ENCODE results near the gene SOX12. TPM values are rescaled to one million over a fixed set of nuclear protein-coding genes. Genes with fewer than 3 reads are reported as not detected.
"Not testable (repeated sequence)": the region's sequence is repeated elsewhere in the genome, so short reads cannot be mapped to it uniquely, and the experiment has no call there.

Gene SOX12
- polyA plus RNA-seq, 3 donors: 2.1 to 3.3 (median 2.4) TPM

DNA sequence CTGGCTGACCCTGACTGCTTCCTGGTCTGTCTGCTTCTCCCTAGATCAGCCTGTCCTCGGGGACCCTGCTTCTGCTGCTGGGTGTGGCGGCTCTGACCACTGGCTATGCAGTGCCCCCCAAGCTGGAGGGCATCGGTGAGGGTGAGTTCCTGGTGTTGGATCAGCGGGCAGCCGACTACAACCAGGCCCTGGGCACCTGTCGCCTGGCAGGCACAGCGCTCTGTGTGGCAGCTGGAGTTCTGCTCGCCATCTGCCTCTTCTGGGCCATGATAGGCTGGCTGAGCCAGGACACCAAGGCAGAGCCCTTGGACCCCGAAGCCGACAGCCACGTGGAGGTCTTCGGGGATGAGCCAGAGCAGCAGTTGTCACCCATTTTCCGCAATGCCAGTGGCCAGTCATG, 27.8 kb downstream of the SOX12 start:
- whole genome bisulfite sequencing, 3 donors: 87 to 89% (median 87%) methylated on average over 13 of the region's 13 CpGs
- no peak overlapping the region for H3K27ac ChIP-seq (ENCODE audit: low read depth, low read length)

DNA sequence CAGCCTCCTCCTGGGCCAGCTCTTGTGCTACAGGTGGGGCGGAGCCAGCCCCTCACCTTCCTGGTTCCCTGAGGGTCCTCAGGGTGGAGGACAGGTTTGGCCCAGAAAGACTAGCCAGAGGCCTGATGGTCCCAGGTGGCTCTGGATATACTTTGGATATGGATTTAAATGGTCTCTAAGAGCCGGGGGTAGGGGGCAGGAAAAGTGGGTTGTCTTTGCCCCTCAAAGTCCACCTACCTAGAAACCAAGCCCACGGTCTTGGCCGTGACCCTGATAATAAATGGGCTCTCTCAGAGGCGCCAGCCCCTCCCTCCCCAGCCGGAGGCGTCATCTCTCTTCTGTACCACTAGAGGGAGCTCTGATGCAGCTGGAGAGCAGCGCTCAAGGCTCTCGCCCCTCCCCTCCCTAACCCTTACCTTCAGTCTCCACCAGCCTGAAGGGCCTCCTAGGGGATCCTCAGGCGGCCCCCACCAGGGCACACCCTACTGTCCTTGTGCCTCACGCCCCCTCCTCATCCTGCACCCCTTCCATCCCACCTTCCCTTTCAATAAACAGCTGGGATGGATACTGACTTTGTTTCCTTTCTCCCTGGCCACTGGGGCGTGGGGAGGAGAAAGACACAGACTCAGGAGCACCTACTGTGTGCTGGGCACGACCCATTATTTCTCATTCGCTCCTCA, 29.1 kb downstream of the SOX12 start:
- 9 to 20% (median 16%) methylated on average over 12 to 14 of the region's 14 CpGs for WGBS, 3 donors
- no peak overlapping the region for H3K27ac ChIP-seq (ENCODE audit: low read depth, low read length)

DNA sequence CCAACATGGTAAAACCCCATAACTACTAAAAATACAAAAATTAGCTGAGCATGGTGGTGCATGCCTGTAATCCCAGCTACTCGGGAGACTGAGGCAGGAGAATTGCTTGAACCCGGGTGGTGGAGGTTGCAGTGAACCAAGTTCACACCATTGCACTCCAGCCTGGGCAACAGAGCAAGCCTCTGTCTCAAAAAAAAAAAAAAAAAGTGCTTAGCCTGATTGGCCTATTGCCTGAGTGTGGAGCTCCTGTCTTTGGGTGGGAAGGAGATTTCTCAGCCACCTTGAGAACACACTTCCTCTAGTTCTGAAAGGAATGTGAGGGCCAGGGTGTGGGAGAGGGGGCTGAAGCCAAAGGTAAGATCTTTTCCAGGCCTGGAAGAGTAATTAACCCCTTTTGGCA, 30.8 kb downstream of the SOX12 start:
- not testable (repeated sequence) for H3K27ac ChIP-seq (ENCODE audit: low read depth, low read length)
- WGBS, 3 donors: 87 to 89% (median 88%) methylated on average over 2 of the region's 2 CpGs

DNA sequence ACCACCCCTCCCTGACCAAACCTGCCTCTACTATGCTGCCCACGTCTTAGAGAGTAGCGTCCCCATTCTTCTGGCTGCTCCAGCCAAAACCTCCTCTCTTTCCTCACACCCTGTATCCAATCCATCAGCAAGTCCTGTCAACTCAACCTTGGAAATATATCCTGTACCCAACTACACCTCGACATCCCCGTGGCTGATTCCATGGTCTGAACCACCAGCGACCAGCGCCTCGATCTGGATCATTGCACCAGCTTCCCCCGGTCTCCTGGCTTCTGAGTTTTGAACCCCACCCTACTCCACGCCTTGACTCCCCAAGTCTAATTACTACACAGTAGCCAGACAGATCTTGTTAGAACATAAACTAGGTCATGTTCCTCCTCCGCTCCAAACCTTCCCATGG, 31.4 kb downstream of the SOX12 start:
- no peak overlapping the region for H3K27ac ChIP-seq (ENCODE audit: low read depth, low read length)
- WGBS, 3 donors: 83 to 88% (median 84%) methylated on average over 10 of the region's 10 CpGs

DNA sequence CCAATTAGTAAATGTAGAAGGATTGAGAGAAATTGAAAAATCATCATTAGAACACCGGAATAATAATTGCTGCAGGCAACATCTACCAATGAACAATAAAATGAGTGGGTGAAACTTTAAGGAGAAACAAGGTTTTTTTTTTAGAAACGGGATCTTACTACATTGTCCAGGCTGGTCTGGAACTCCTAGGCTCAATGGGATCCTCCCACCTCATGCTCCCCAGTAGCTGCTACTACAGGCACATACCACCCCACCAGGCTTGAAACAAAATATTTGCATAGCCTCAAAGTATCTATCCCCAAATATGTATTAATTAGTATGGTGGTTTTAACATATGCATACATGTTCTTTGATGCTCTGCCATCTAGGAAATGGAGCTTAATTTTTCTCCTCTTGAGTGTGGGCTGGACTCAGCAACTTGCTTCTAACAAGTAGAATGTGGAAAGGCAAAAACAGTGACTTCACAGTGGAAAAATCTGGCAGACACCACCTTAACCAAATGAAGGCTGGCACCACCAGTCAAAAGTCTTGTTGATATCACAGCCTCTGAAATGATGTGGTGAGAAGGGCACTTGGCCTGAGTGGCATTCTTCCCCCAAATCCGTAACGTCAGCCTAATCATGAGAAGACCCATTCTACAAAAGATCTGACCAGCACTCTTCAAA, 33.7 kb downstream of the SOX12 start:
- 80 to 86% (median 80%) methylated on average over 4 of the region's 4 CpGs for WGBS, 3 donors
- no peak overlapping the region for H3K27ac ChIP-seq (ENCODE audit: low read depth, low read length)

DNA sequence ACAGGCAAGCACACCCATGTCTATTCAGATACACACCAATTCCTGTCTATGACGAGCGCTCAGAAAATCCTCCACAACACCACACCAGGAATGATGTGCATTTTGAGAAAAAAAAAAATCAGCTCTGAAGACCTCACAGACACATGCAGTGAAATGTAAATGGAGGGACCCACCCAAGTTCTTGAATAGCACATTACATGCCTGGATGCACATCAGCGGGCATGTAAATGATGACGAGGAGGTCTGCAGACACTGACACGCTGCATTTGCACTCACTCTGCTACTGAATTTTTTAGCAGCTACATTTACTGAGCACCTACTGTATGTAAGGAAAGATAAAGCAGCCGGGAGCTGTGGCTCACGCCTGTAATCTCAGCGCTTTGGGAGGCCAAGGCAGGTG, 36.2 kb downstream of the SOX12 start:
- no peak overlapping the region for H3K27ac ChIP-seq (ENCODE audit: low read depth, low read length)
- 92 to 93% (median 93%) methylated on average over 8 of the region's 8 CpGs for WGBS, 3 donors

DNA sequence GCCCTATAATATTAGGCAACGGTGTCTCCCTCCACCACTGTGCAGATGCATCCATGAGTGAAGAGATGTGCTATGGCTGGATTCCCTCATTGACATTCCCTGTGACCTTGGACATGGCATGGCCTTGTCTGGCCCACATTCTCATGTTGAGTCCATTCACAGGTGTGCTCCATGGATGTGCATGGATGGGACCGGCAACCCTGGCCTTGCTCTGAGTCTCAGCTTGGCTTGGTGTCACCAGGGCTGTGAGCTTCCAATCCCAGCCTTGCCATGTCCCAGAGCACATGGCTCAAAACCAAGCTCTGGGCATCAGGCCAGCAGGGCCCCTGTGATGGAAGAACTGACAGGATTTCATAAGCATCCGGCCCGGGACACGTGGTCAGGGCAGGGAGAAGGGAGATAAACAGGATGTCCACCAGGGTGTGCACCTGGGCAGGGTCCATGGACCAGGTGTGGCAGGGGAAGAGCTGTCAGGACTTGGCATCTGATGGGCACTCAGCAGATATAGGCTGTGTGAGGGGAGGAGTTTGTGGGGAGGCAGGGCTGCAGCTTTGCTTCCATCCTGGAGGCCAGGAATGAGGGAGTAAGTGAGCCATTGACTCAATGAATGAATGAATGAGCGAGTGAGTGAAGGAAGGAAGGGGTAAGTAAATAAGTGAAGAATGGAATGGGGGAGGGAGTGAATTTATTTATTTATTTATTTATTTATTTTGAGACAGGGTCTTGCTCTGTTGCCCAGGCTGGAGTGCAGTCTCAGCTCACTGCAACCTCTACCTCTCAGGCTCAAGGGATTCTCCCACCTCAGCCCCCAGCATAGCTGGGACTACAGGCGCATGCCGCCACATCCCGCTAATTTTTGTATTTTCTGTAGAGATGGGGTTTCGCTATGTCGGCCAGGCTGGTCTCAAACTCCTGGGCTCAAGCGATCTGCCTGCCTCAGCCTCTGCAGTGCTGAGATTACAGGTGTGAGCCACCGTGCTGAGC, 37.2 kb downstream of the SOX12 start:
- H3K27ac ChIP-seq (ENCODE audit: low read depth, low read length): no peak overlapping the region
- WGBS, 3 donors: 63 to 70% (median 64%) methylated on average over 13 of the region's 13 CpGs

DNA sequence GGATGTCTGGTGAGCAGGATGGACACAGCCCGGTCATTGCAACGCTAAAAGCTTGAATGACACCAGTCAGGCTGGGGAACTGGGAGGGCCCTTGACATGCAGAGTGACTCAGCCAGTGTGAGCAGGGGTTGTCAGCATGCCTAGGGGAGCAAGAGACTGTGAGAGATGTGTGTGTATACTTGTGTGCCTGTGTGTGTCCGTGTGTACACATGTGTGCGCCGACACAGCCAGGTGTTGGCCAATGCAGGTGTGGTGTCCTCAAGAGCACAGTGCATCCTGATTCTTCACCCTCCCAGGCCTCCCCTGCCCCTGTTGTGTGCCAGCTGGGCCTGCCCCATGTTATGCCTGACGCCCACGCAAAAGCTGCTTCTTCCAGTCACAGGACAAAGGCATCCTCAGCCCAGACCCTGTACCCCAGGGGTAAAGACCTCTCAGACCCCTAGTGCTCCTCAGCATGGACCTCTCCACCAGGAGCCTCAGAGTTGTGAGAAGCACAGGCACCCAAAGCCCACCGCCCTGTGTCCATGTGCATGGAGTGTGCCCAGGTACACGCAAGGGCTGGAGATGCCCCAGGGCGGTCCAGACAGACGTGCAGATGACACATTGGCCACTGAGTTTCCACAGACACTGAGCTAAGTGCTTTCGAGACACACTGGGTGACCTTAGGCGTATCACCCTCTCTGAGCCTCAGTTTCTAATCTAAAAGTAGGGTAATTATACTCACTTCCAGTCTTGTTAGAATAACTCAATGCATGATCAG, 38.1 kb downstream of the SOX12 start:
- 87 to 93% (median 91%) methylated on average over 13 of the region's 13 CpGs for WGBS, 3 donors
- no peak overlapping the region for H3K27ac ChIP-seq (ENCODE audit: low read depth, low read length)

DNA sequence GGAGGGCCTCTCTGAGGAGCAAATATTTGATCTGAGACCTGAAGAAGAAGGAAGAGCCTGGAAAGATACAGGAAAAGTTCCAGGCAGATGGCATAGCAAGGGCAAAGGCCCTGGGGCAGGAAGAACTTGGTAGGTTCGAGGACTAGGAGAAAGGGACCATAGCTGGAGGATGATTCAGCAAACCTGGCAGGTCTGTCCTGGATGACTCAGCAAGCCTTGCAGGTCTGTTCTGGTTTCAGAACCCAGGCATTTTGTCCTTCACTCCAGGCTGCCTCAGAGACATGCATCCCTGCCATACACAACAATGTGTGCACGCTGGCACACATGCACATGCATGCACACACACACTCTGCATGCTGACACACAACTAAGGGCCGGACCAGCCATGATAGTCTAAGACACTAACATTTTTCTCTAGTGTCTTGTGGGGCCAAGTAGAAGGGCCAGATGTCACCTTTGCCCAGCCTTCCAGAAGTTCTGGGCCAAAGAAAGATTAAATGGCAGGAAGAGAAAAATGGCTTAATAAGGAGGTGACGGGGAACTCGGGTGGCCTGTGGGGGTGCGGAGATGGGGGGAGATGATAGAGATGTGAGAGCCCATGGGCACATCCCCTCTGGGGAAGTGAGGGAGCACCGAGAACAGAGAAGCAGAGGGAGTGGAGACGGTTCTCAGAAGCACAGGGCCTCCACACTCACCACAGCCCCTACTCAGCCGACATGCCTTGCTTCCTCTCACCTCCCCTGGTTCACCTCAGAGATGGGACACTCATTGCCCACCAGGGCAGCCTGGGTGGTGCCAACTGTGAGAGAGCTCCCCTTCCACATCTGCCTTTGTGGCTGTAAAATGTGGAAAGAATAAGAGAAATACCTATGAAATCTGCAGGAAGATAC, 39.8 kb downstream of the SOX12 start:
- H3K27ac ChIP-seq (ENCODE audit: low read depth, low read length): no peak overlapping the region
- WGBS, 3 donors: 66 to 76% (median 67%) methylated on average over 9 of the region's 9 CpGs

DNA sequence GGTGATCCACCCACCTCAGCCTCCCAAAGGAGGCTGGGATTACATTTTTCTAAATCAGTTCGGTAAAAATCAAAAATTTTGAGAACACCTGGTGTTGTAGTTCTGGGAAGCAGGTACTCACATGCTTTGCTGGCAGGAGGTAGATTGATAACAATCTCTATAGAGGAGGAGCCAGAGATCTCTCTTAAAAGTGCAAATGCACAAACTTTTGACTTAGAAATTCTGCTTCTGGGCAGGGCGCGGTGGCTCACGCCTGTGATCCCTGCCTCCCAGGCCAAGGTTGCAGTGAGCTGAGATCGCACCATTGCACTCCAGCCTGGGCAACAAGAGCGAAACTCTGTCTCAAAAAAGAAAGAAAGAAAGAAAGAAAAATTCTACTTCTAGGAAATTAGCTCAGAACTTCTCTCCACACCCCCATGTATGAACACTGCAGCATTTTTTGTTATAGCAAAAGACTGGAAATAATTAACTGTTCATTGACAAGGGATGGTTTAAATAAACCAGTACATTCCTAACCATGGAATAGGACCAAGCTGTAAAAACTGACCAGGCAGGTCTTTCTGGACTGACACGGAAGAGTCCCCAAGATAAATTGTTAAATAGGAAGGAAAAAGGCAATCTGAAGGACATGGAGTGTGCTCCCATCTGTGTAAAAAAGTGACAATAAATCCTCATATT, 40.8 kb downstream of the SOX12 start:
- WGBS, 3 donors: 43 to 78% (median 71%) methylated on average over 7 of the region's 7 CpGs
- no peak overlapping the region for H3K27ac ChIP-seq (ENCODE audit: low read depth, low read length)

DNA sequence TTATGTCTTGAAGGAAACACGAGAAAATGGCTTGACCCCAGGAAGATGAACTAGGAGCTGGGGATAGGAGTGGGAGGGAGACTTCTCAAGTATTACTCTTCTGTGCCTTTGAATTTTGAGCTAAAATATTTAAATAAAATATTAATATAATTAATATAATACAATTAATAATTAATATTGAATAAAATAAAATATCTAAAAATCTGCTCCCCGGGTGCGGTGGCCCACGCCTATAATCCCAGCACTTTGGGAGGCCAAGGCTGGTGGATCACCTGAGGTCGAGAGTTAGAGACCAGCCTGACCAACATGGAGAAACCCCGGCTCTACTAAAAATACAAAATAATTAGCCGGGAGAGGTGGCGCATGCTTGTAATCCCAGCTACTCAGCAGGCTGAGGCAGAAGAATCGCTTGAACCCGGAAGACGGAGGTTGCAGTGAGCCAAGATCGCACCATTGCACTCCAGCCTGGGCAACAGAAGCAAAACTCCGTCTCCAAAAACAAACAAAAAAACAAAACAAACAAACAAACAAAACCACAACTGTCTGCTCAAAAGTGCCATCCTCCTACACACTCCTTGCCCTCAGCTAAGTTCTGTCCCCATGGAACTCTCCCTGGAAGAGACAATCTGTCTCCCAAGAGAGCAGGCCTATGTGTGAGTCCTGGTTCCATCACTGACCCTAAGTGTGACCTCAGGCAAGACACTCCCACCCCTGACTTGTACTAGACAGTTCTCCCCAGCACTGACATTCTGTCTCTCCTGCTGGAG, 41.5 kb downstream of the SOX12 start:
- 82 to 90% (median 86%) methylated on average over 12 to 13 of the region's 13 CpGs for WGBS, 3 donors

DNA sequence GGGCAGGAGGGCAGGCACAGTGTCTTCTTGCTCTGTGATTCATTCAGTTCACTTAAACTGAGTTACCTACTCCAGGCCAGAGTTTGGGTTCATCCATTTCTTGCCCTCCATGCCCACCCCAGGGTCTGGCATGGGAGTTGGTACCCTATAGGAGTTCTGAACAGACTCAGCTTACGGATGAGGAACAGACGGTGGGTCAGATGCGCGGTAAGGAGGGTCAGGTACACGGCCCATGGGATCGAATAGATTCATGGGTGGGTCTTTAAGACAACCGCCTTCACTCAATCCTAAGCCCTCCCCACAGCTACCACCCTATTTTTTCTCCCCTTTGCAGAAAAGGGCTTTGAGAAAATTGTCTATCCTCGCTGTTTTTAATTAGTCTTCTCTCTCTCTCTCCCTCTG, 42.1 kb downstream of the SOX12 start:
- WGBS, 3 donors: 78 to 95% (median 84%) methylated on average over 8 of the region's 8 CpGs
- H3K27ac ChIP-seq (ENCODE audit: low read depth, low read length): no peak overlapping the region

More for the DNA sequence above, 41.5 kb downstream of the SOX12 start:
- no peak overlapping the region for H3K27ac ChIP-seq (ENCODE audit: low read depth, low read length)

DNA sequence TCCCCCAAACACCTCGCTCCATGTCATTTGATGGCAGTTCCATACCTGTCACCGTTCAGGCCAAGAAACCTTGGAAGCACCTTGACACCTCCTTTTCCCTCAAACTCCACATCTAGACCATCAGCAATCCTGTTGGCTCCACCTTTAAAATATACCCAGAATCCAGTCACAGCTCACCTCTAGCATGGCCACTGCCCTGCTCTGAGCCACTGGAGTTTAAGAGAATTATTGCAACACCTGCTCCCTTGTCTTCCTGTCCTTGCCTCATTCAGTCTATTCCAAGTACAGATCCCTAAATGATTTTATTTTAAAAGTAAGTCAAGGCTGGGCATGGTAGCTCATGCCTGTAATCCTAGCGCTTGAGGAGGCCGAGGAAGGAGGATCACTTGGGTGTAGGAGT, 43.6 kb downstream of the SOX12 start:
- no peak overlapping the region for H3K27ac ChIP-seq (ENCODE audit: low read depth, low read length)
- WGBS, 3 donors: 92 to 97% (median 95%) methylated on average over 4 of the region's 4 CpGs

DNA sequence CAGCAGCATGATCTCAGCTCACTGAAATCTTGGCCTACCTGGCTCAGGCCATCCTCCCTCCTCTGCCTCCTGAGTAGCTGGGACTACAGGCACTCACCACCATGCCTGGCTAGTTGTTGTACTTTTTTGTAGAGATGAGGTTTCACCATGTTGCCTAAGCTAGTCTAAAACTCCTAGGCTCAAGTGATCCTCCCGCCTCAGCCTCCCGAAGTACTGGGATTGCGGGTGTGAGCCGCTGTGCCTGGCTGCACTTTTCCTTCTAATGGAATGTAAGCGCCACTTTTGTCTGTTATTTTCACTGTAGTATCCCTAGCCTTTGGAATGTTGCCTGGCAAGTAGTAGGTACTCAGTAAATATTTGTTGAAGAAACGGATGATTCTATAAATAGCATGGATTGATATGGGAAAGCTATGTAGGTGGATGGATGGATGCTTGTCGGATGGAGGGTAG, 44.8 kb downstream of the SOX12 start:
- H3K27ac ChIP-seq (ENCODE audit: low read depth, low read length): no peak overlapping the region
- WGBS, 3 donors: 34 to 91% (median 86%) methylated on average over 7 of the region's 7 CpGs

DNA sequence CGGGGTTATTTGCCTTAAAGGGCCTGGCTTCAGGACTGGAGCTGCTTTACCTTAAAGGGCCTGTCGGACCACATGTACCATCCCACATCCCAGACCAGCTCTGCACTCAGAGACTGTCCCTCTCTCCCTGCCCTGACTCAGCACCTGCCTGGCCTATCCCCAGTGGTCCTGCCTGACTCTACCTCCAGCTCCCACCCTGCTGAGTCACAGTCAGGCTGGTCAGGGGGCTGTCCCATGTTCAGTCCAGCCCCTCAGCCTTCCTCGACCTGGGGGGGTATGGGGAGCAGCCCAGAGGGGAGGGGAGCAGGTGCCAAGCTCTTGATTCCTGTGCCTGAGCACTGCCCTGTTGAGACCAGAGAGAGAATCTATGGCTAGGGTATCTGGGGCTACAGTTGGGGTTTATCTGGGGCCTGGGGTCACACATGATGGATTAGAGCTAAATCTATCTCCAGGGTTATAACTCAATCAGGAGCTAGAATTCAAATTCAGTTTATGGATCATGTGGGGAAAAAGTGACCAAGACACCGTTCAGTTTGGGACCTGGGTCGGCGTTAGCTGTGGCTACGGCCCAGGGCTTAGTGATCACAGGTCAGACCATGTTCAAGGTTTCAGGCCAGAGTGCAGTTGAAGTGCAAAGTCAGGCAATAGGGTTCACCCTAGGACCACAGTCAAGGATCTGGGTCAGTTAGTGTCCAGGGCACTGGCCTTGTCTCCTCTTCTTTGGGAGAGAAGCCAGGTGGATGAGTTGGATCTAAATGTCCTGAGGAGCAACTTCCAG, 45.8 kb downstream of the SOX12 start:
- no peak overlapping the region for H3K27ac ChIP-seq (ENCODE audit: low read depth, low read length)
- 74 to 85% (median 78%) methylated on average over 7 of the region's 7 CpGs for WGBS, 3 donors

Measured in adipose tissue (tissue), 3 donors.